ENCODE results near the gene AGRP. TPM values are rescaled to one million over a fixed set of nuclear protein-coding genes. Genes with fewer than 3 reads are reported as not detected.

AGRP gene
- total and polyA plus RNA-seq, 4 donors = 0.18 to 0.50 TPM; not detected in 2

- TF ChIP-seq REST (IDR thresholded peaks at IDR 0.05) = peak; percentile 43
- TF ChIP-seq MAX (IDR thresholded peaks at IDR 0.05) = no peak
- TF ChIP-seq TAF1 (conservative IDR thresholded peaks at IDR 0.05) = no peak
- TF ChIP-seq SP1 (IDR thresholded peaks at IDR 0.05) = peak; percentile 32
- TF ChIP-seq HNF4A (conservative IDR thresholded peaks at IDR 0.05) = peak; percentile 42 to 68
- TF ChIP-seq CTCF (IDR thresholded peaks at IDR 0.05; ENCODE audit: low read depth, low read length, missing input control) = no peak
- TF ChIP-seq RAD21 (IDR thresholded peaks at IDR 0.05) = peak; percentile 35 to 45
- no peak for TF ChIP-seq EGR1 (IDR thresholded peaks at IDR 0.05; ENCODE audit: low read depth in 2 of 2)
- peak; percentile 54 for TF ChIP-seq YY1 (IDR thresholded peaks at IDR 0.05)
- peak; percentile 82 to 84 for TF ChIP-seq RXRA (IDR thresholded peaks at IDR 0.05)
- TF ChIP-seq HNF4G (IDR thresholded peaks at IDR 0.05) = no peak
- peak in 1 of 2 donors; percentile 36 for TF ChIP-seq JUND (IDR thresholded peaks at IDR 0.05)
- TF ChIP-seq NR2F2 (IDR thresholded peaks at IDR 0.05) = no peak
- TF ChIP-seq, protein P1, sequence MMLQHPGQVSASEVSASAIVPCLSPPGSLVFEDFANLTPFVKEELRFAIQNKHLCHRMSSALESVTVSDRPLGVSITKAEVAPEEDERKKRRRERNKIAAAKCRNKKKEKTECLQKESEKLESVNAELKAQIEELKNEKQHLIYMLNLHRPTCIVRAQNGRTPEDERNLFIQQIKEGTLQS (IDR thresholded peaks at IDR 0.05) = no peak
- 28% methylated on average over 3 of the region's 3 CpGs for WGBS
- DNase-seq (ENCODE audit: low spot score) = no peak
- H3K9me3 ChIP-seq (ENCODE audit: control insufficient read depth in 4 of 4, low read length in 3 of 4) = no peaks in the 10 kb centered on the region
- H3K27me3 ChIP-seq (ENCODE audit: control insufficient read depth in 4 of 4, insufficient read depth in 4 of 4, low read length in 3 of 4) = no peaks in the 10 kb centered on the region
- H3K4me1 ChIP-seq (ENCODE audit: control insufficient read depth in 4 of 4, insufficient read depth in 4 of 4, low read length in 3 of 4) = peaks cover 56 to 95% (median 90%) of the 10 kb centered on the region in 4 donors
- H3K36me3 ChIP-seq (ENCODE audit: control insufficient read depth in 4 of 4, insufficient read depth in 3 of 4, low read depth in 1 of 4, low read length in 3 of 4) = peaks cover 0 to 2% (median under 1%) of the 10 kb centered on the region in 4 donors
- no peak overlapping the region for H3K4me3 ChIP-seq (ENCODE audit: low read depth in 1 of 3, low read length in 3 of 3)
- peak overlapping the region; percentile 64 to 75 for H3K27ac ChIP-seq (ENCODE audit: low read depth in 1 of 2, low read length in 2 of 2)
- no peak overlapping the region for H3K9ac ChIP-seq (ENCODE audit: low read depth in 1 of 2, low read length in 2 of 2)
Measured at GRCh38 chr16:67445441-67445912, 37.9 kb downstream of the AGRP start.

- no peak for TF ChIP-seq FOXA1 (IDR thresholded peaks at IDR 0.05)
- no peak for TF ChIP-seq SP1 (IDR thresholded peaks at IDR 0.05)
- TF ChIP-seq EGR1 (IDR thresholded peaks at IDR 0.05; ENCODE audit: low read depth in 2 of 2) = no peak
- TF ChIP-seq GABPA (IDR thresholded peaks at IDR 0.05 in 1 of 2, conservative IDR thresholded peaks at IDR 0.05 in 1 of 2) = no peak
- TF ChIP-seq REST (IDR thresholded peaks at IDR 0.05) = no peak
- no peak for TF ChIP-seq MAX (IDR thresholded peaks at IDR 0.05)
- H3K4me3 ChIP-seq (ENCODE audit: low read depth in 1 of 3, low read length in 3 of 3) = no peak overlapping the region
- H3K27ac ChIP-seq (ENCODE audit: low read depth in 1 of 2, low read length in 2 of 2) = peak overlapping the region in 1 of 2 donors; percentile 19
- WGBS = 56% methylated on average over 7 of the region's 7 CpGs
- peaks cover 0 to 2% (median 1%) of the 10 kb centered on the region in 4 donors for H3K36me3 ChIP-seq (ENCODE audit: control insufficient read depth in 4 of 4, insufficient read depth in 3 of 4, low read depth in 1 of 4, low read length in 3 of 4)
- H3K9me3 ChIP-seq (ENCODE audit: control insufficient read depth in 4 of 4, low read length in 3 of 4) = no peaks in the 10 kb centered on the region
- DNase-seq (ENCODE audit: low spot score) = no peak
- H3K9ac ChIP-seq (ENCODE audit: low read depth in 1 of 2, low read length in 2 of 2) = no peak overlapping the region
- H3K27me3 ChIP-seq (ENCODE audit: control insufficient read depth in 4 of 4, insufficient read depth in 4 of 4, low read length in 3 of 4) = no peaks in the 10 kb centered on the region
- peaks cover 53 to 91% (median 86%) of the 10 kb centered on the region in 4 donors for H3K4me1 ChIP-seq (ENCODE audit: control insufficient read depth in 4 of 4, insufficient read depth in 4 of 4, low read length in 3 of 4)
Measured at GRCh38 chr16:67445126-67445426, 38.3 kb downstream of the AGRP start.
